Ovary (tissue), 3 donors: ENCODE measurements around the gene MLX.

Experiments used
- EP300 ChIP-seq: sonication (generic); formaldehyde crosslinking; IDR thresholded peaks from one replicate; pipeline ENCODE4 v1.6.1; 2017; ENCODE audit warnings: antibody characterized with exemption
- TF ChIP-seq, protein P1 (sequence below), 3 donors: fragments of 450-650 bp in 2 of 3; fragments of 200-600 bp in 1 of 3; IDR thresholded peaks; one replicate each; pipeline versions ENCODE4 v1.5.1 to v1.8.0; 2016 to 2022; ENCODE audit warnings: antibody characterized with exemption in 3 of 3, mild to moderate bottlenecking in 1 of 3
- donor health status: DM: no; HTN: no; CAD: no.

DNA sequence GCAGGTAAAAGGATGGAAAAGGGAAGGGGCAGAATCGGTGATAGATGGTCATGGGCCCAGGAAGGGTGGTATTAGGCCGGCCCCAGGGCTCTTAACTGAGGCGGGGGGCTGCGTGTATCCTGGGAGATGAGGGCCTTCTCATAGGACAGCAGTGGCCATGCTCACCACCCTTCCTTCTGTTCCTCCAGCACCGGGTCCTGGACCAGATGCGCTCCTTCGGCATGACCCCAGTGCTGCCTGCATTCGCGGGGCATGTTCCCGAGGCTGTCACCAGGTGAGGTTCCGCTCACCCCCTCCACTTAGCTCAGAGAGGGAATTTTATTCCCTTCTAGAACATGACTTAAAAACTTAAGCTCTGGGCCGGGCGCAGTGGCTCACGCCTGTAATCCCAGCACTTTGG is 28.4 kb upstream of the MLX start:
- TF ChIP-seq, protein P1, sequence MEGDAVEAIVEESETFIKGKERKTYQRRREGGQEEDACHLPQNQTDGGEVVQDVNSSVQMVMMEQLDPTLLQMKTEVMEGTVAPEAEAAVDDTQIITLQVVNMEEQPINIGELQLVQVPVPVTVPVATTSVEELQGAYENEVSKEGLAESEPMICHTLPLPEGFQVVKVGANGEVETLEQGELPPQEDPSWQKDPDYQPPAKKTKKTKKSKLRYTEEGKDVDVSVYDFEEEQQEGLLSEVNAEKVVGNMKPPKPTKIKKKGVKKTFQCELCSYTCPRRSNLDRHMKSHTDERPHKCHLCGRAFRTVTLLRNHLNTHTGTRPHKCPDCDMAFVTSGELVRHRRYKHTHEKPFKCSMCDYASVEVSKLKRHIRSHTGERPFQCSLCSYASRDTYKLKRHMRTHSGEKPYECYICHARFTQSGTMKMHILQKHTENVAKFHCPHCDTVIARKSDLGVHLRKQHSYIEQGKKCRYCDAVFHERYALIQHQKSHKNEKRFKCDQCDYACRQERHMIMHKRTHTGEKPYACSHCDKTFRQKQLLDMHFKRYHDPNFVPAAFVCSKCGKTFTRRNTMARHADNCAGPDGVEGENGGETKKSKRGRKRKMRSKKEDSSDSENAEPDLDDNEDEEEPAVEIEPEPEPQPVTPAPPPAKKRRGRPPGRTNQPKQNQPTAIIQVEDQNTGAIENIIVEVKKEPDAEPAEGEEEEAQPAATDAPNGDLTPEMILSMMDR (IDR thresholded peaks at IDR 0.05), result no peak
- no peak for TF ChIP-seq EP300
